Esophagus muscularis mucosa (tissue), 3 donors: ENCODE measurements around the gene NR0B2.

Experiments
- POLR2A ChIP-seq: fragments of 450-650 bp; IDR thresholded peaks from one replicate; pipeline ENCODE4 v1.6.1; 2017; ENCODE audit warnings: antibody characterized with exemption, moderate library complexity, mild to moderate bottlenecking, low read depth
- POLR2AphosphoS5 ChIP-seq, 2 donors: sonication (generic); formaldehyde crosslinking; IDR thresholded peaks; one replicate each; pipeline ENCODE4 v1.6.1; 2017; ENCODE audit warnings: antibody characterized with exemption in 2 of 2
- TF ChIP-seq, protein P1 (sequence below), 3 experiments: fragments of 200-600 bp in 2 of 3; fragments of 450-650 bp in 1 of 3; sonication (generic) in 2 of 3; IDR thresholded peaks; one replicate each; pipeline ENCODE4 v1.5.1; 2017 to 2019; ENCODE audit warnings: antibody characterized with exemption in 3 of 3, mild to moderate bottlenecking in 2 of 3, moderate library complexity in 1 of 3

GRCh38 chr1:26945728-26946127 lies 32.0 kb upstream of the NR0B2 start:
- TF ChIP-seq, protein P1, sequence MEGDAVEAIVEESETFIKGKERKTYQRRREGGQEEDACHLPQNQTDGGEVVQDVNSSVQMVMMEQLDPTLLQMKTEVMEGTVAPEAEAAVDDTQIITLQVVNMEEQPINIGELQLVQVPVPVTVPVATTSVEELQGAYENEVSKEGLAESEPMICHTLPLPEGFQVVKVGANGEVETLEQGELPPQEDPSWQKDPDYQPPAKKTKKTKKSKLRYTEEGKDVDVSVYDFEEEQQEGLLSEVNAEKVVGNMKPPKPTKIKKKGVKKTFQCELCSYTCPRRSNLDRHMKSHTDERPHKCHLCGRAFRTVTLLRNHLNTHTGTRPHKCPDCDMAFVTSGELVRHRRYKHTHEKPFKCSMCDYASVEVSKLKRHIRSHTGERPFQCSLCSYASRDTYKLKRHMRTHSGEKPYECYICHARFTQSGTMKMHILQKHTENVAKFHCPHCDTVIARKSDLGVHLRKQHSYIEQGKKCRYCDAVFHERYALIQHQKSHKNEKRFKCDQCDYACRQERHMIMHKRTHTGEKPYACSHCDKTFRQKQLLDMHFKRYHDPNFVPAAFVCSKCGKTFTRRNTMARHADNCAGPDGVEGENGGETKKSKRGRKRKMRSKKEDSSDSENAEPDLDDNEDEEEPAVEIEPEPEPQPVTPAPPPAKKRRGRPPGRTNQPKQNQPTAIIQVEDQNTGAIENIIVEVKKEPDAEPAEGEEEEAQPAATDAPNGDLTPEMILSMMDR (IDR thresholded peaks at IDR 0.05) = no peak
- no peak for TF ChIP-seq POLR2AphosphoS5 (IDR thresholded peaks at IDR 0.05)
- no peak for TF ChIP-seq POLR2A
